ENCODE results near the gene ACO2. TPM values are rescaled to one million over a fixed set of nuclear protein-coding genes. Genes with fewer than 3 reads are reported as not detected.
A peak's percentile ranks its signal among the peaks of the same experiment; 100 is the strongest.

Gene ACO2
- total RNA-seq, 1 experiment from 2014 or later: 105 TPM

DNA sequence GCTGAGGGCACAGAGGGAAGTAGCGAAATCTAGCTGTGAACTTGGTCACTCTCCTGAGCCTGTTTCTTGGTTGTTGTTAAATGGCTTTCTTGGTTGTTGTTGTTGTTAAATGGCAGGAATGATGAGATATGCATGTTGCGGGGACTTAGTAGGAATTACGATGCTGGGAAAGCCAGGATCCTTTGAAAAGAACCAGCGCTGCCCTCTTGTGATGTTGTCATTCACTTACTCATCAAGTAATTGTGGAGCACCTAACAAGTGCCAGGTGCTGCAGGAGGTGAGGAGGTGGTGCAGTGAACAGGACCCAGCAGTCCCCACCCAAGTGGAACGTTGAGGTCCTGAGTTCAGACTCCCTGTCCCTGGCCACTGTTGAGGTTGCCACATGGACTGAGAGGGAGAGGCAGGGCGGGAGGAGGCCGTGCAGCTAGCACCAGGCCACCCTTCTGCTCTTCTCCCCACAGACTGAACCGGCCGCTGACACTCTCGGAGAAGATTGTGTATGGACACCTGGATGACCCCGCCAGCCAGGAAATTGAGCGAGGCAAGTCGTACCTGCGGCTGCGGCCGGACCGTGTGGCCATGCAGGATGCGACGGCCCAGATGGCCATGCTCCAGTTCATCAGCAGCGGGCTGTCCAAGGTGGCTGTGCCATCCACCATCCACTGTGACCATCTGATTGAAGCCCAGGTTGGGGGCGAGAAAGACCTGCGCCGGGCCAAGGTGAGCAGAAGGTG lies 38.6 kb downstream of the ACO2 start:
- intact Hi-C loops (cut with micrococcal nuclease): no loop called here
- Mint-ChIP-seq H3K4me1 (ENCODE audit: insufficient read depth, unreplicated experiment) (peaks cover 16% of the 10 kb centered on the region), H3K27me3 (ENCODE audit: insufficient read depth, unreplicated experiment) (no peaks in the 10 kb centered on the region), H3K9me3 (ENCODE audit: unreplicated experiment) (no peaks in the 10 kb centered on the region), H3K27ac (ENCODE audit: low read depth, unreplicated experiment) (peak overlapping the region; percentile 57), H3K4me3 (ENCODE audit: unreplicated experiment) (no peak overlapping the region), H3K36me3 (ENCODE audit: insufficient read depth, unreplicated experiment) (peaks cover 70% of the 10 kb centered on the region)
- no peak for DNase-seq (ENCODE audit: unreplicated experiment)
- BruUV-seq (replicated peaks): no TSS peak
- CTCF ChIA-PET: interaction anchor here (0.7 to 2.4 kb wide), 4 partner anchors 10 to 140 kb away, joined by 3 to 14 read pairs (median 4); no protein-coding TSS in a partner anchor
- TF ChIP-seq, protein P1, sequence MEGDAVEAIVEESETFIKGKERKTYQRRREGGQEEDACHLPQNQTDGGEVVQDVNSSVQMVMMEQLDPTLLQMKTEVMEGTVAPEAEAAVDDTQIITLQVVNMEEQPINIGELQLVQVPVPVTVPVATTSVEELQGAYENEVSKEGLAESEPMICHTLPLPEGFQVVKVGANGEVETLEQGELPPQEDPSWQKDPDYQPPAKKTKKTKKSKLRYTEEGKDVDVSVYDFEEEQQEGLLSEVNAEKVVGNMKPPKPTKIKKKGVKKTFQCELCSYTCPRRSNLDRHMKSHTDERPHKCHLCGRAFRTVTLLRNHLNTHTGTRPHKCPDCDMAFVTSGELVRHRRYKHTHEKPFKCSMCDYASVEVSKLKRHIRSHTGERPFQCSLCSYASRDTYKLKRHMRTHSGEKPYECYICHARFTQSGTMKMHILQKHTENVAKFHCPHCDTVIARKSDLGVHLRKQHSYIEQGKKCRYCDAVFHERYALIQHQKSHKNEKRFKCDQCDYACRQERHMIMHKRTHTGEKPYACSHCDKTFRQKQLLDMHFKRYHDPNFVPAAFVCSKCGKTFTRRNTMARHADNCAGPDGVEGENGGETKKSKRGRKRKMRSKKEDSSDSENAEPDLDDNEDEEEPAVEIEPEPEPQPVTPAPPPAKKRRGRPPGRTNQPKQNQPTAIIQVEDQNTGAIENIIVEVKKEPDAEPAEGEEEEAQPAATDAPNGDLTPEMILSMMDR (IDR thresholded peaks at IDR 0.05; ENCODE audit: unreplicated experiment): no peak
- POLR2A ChIA-PET: interaction anchor here (0.6 kb wide), 1 partner anchor 16 kb away, joined by 3 read pairs; no protein-coding TSS in a partner anchor

DNA sequence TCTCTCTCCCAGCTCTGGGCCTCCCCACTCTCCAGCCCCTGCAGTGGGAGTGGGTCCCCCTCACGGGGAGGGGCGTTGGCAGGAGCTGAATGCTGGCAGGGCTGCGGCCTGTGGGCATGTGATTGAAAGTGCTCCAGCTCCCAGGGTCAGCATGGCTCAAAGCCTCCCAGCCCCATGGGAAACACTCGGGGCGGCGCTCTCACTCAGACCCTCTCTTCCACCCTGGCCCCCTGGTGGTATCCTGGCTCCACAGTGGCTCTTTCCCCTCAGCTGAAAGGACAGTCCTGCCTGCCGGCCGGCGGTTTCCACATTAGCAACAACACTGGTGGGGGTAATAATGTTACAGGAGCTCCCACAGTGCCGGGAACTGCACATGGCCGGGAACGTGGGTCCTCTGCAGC lies 39.9 kb downstream of the ACO2 start:
- intact Hi-C loops (cut with micrococcal nuclease): no loop called here
- H3K4me3 Mint-ChIP-seq (ENCODE audit: unreplicated experiment): no peak overlapping the region
- ChIA-PET POLR2A (no interaction called here), CTCF (interaction anchor here (0.9 kb wide), 1 partner anchor 9 kb away, joined by 5 read pairs; no protein-coding TSS in a partner anchor)
- no peak for DNase-seq (ENCODE audit: unreplicated experiment)
- H3K4me1 Mint-ChIP-seq (ENCODE audit: insufficient read depth, unreplicated experiment): peaks cover 28% of the 10 kb centered on the region
- TF ChIP-seq, protein P1 (IDR thresholded peaks at IDR 0.05; ENCODE audit: unreplicated experiment): no peak
- no peak overlapping the region for H3K27ac Mint-ChIP-seq (ENCODE audit: low read depth, unreplicated experiment)
- H3K27me3 Mint-ChIP-seq (ENCODE audit: insufficient read depth, unreplicated experiment): no peaks in the 10 kb centered on the region
- no peaks in the 10 kb centered on the region for H3K9me3 Mint-ChIP-seq (ENCODE audit: unreplicated experiment)
- no TSS peak for BruUV-seq (replicated peaks)
- H3K36me3 Mint-ChIP-seq (ENCODE audit: insufficient read depth, unreplicated experiment): peaks cover 66% of the 10 kb centered on the region

DNA sequence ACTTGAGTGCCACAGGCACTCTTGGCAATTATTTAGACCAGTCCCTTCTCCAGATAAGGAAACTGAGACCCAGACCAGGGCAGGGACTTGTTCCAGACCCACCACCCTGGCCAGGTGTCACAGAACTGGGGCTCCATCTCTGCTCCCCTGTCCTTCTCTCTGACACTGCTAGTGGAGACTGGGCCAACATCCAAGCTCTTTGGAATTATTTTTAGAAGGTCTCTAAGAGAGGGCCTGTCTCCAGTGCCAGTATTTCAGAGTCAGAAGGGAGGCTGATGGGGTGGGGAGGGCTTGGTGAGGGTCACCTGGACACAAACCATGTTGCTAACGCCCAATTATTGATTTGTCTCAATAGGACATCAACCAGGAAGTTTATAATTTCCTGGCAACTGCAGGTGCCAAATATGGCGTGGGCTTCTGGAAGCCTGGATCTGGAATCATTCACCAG lies 42.6 kb downstream of the ACO2 start:
- TF ChIP-seq, protein P1 (IDR thresholded peaks at IDR 0.05; ENCODE audit: unreplicated experiment): no peak
- peaks cover 67% of the 10 kb centered on the region for H3K36me3 Mint-ChIP-seq (ENCODE audit: insufficient read depth, unreplicated experiment)
- H3K4me3 Mint-ChIP-seq (ENCODE audit: unreplicated experiment): no peak overlapping the region
- H3K4me1 Mint-ChIP-seq (ENCODE audit: insufficient read depth, unreplicated experiment): peaks cover 21% of the 10 kb centered on the region
- DNase-seq (ENCODE audit: unreplicated experiment): no peak
- intact Hi-C loops (cut with micrococcal nuclease): no loop called here
- no peak overlapping the region for H3K27ac Mint-ChIP-seq (ENCODE audit: low read depth, unreplicated experiment)
- no peaks in the 10 kb centered on the region for H3K27me3 Mint-ChIP-seq (ENCODE audit: insufficient read depth, unreplicated experiment)
- POLR2A ChIA-PET: interaction anchor here (1.0 to 1.4 kb wide), 2 partner anchors 11 to 43 kb away, joined by 3 read pairs; partner anchors contain the start of genes ACO2 and PHF5A
- BruUV-seq (replicated peaks): no TSS peak
- CTCF ChIA-PET: interaction anchor here (0.7 kb wide), 1 partner anchor 105 kb away, joined by 3 read pairs; no protein-coding TSS in a partner anchor
- H3K9me3 Mint-ChIP-seq (ENCODE audit: unreplicated experiment): no peaks in the 10 kb centered on the region

DNA sequence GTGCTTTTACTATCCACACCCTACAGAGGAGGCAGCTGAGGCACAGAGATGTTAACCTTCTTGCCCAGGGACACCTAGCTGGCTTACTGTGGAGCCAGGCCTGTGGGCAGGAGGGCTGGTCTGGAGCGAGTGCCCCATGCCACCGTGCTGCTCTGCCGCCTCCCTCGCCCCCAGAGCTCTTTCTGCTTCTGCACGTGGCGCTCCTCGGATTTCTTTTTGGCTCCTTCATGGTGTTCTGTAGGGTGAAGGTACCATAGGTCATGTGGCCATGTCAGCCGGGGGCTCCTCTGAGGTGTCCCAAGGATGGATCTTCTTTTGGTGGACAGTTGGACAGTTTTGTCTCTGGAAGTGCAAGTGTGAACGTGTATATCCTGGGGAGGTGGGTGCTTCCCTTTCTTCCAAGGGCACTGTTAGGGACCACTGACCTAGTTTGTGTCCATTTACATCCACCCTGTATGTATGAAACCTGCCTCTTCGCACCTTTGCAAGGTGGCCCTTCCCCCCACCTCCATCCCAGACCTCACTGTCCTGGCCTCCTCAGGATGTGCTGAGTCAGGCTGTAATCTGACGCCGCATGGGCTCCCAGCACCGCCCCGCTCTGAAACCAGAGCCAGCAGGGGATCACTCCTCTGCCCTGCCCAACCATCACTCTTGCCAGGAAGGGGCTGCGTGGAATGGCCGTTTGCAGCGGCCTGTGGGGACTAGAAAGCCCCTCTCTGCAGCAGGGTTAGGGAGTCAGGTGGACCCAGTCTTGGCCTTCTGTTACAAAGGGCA lies 43.7 kb downstream of the ACO2 start:
- DNase-seq (ENCODE audit: unreplicated experiment): peak; percentile 87
- BruUV-seq (replicated peaks): no TSS peak
- Mint-ChIP-seq H3K4me1 (ENCODE audit: insufficient read depth, unreplicated experiment) (peaks cover 21% of the 10 kb centered on the region), H3K27me3 (ENCODE audit: insufficient read depth, unreplicated experiment) (no peaks in the 10 kb centered on the region), H3K9me3 (ENCODE audit: unreplicated experiment) (no peaks in the 10 kb centered on the region), H3K36me3 (ENCODE audit: insufficient read depth, unreplicated experiment) (peaks cover 67% of the 10 kb centered on the region), H3K4me3 (ENCODE audit: unreplicated experiment) (no peak overlapping the region), H3K27ac (ENCODE audit: low read depth, unreplicated experiment) (no peak overlapping the region)
- intact Hi-C loops (cut with micrococcal nuclease): no loop called here
- TF ChIP-seq, protein P1 (IDR thresholded peaks at IDR 0.05; ENCODE audit: unreplicated experiment): no peak
- CTCF ChIA-PET: interaction anchor here (0.6 to 2.2 kb wide), 5 partner anchors 8 to 238 kb away, joined by 3 to 13 read pairs (median 3); partner anchors contain the start of gene TOB2
- POLR2A ChIA-PET: interaction anchor here (0.6 to 1.5 kb wide), 3 partner anchors 44 to 131 kb away, joined by 3 to 4 read pairs (median 3); partner anchors contain the start of genes ACO2, PHF5A and TEF

Data from MCF 10A (cell line).